Parathyroid adenoma (tissue), 2 donors: ENCODE results near the gene PHOSPHO1.

Source experiments
- H2AFZ ChIP-seq: fragments of 300-600 bp; sonication (generic); one replicate; pipeline ENCODE4 v1.7.0; 2017; ENCODE audit warnings: antibody characterized with exemption, mild to moderate bottlenecking
- H3K27ac ChIP-seq: fragments of 300-600 bp; sonication (generic); one replicate; pipeline ENCODE4 v1.7.0; 2017
- H3K27me3 ChIP-seq: fragments of 300-600 bp; sonication (generic); one replicate; pipeline ENCODE4 v1.7.0; 2017; ENCODE audit warnings: low read length; ENCODE audit not compliant: control insufficient read depth, insufficient read depth
- H3K36me3 ChIP-seq: fragments of 300-600 bp; sonication (generic); one replicate; pipeline ENCODE4 v1.7.0; 2017; ENCODE audit warnings: low read length; ENCODE audit not compliant: control insufficient read depth, insufficient read depth
- H3K4me1 ChIP-seq: fragments of 300-600 bp; sonication (generic); one replicate; pipeline ENCODE4 v1.7.0; 2017; ENCODE audit warnings: control low read depth
- H3K4me2 ChIP-seq: fragments of 300-600 bp; sonication (generic); one replicate; pipeline ENCODE4 v1.7.0; 2017; ENCODE audit warnings: low read length
- H3K4me3 ChIP-seq: fragments of 300-600 bp; sonication (generic); one replicate; pipeline ENCODE4 v1.7.0; 2017; ENCODE audit warnings: low read depth, low read length
- H3K79me2 ChIP-seq: fragments of 300-600 bp; sonication (generic); one replicate; pipeline ENCODE4 v1.7.0; 2017; ENCODE audit warnings: control low read depth
- H3K9ac ChIP-seq: fragments of 300-600 bp; sonication (generic); one replicate; pipeline ENCODE4 v1.7.0; 2017; ENCODE audit warnings: mild to moderate bottlenecking
- H3K9me3 ChIP-seq: fragments of 300-600 bp; sonication (generic); one replicate; pipeline ENCODE4 v1.7.0; 2017; ENCODE audit warnings: low read length; ENCODE audit not compliant: control insufficient read depth
- CTCF ChIP-seq: fragments of 300-600 bp; sonication (generic); IDR thresholded peaks from one replicate; pipeline ENCODE4 v1.7.0; 2017; ENCODE audit warnings: antibody characterized with exemption, mild to moderate bottlenecking
- donor health status: primary hyperparathyroidism.

The PHOSPHO1 gene

GRCh38 chr17:49196520-49196919 is 34.1 kb downstream of the PHOSPHO1 start:
- Histone ChIP-seq H3K79me2 (no peaks in the 10 kb centered on the region), H3K27ac (no peak overlapping the region), H2AFZ (no peak overlapping the region), H3K27me3 (no peaks in the 10 kb centered on the region), H3K9ac (no peak overlapping the region), H3K4me2 (no peak overlapping the region), H3K36me3 (no peaks in the 10 kb centered on the region), H3K4me1 (no peaks in the 10 kb centered on the region), H3K4me3 (no peak overlapping the region), H3K9me3 (no peaks in the 10 kb centered on the region)
- no peak for TF ChIP-seq CTCF

GRCh38 chr17:49195751-49196150 is 34.8 kb downstream of the PHOSPHO1 start:
- no peak overlapping the region for H2AFZ ChIP-seq
- H3K9me3 ChIP-seq = no peaks in the 10 kb centered on the region
- no peaks in the 10 kb centered on the region for H3K4me1 ChIP-seq
- no peak overlapping the region for H3K4me2 ChIP-seq
- H3K9ac ChIP-seq = no peak overlapping the region
- no peak overlapping the region for H3K27ac ChIP-seq
- H3K36me3 ChIP-seq = no peaks in the 10 kb centered on the region
- H3K79me2 ChIP-seq = no peaks in the 10 kb centered on the region
- no peak overlapping the region for H3K4me3 ChIP-seq
- no peaks in the 10 kb centered on the region for H3K27me3 ChIP-seq
- no peak for TF ChIP-seq CTCF

GRCh38 chr17:49194297-49194607 is 36.3 kb downstream of the PHOSPHO1 start:
- TF ChIP-seq CTCF = no peak

GRCh38 chr17:49193513-49194296 is 36.9 kb downstream of the PHOSPHO1 start:
- H3K9me3 ChIP-seq = no peaks in the 10 kb centered on the region
- H3K27ac ChIP-seq = peak overlapping the region; percentile 96
- H2AFZ ChIP-seq = peak overlapping the region; percentile 99
- no peaks in the 10 kb centered on the region for H3K27me3 ChIP-seq
- peak overlapping the region; percentile 99 for H3K4me3 ChIP-seq
- H3K36me3 ChIP-seq = no peaks in the 10 kb centered on the region
- H3K4me1 ChIP-seq = no peaks in the 10 kb centered on the region
- no peak for TF ChIP-seq CTCF
- H3K9ac ChIP-seq = no peak overlapping the region
- H3K79me2 ChIP-seq = no peaks in the 10 kb centered on the region
- peak overlapping the region; percentile 95 for H3K4me2 ChIP-seq

More at GRCh38 chr17:49194297-49194607, 36.3 kb downstream of the PHOSPHO1 start:
- Histone ChIP-seq H3K27ac (peak overlapping the region; percentile 96), H3K4me3 (peak overlapping the region; percentile 99), H3K27me3 (no peaks in the 10 kb centered on the region), H3K9me3 (no peaks in the 10 kb centered on the region), H3K4me2 (peak overlapping the region; percentile 95), H3K79me2 (no peaks in the 10 kb centered on the region), H3K4me1 (no peaks in the 10 kb centered on the region), H2AFZ (peak overlapping the region; percentile 99), H3K9ac (no peak overlapping the region), H3K36me3 (no peaks in the 10 kb centered on the region)
